GM19099 (cell line): ENCODE results near the gene HADHA.

Source experiments
- POLR2A ChIP-seq: IDR thresholded peaks from 3 replicates; pipeline ENCODE4 v1.6.1; 2011; ENCODE audit warnings: low read depth; ENCODE audit not compliant: insufficient read length; ENCODE audit errors: extremely low read depth

The HADHA gene

GRCh38 chr2:26148501-26148900, 95.9 kb downstream of the HADHA start:
- no peak for TF ChIP-seq POLR2A

GRCh38 chr2:26144953-26145680, 99.3 kb downstream of the HADHA start:
- TF ChIP-seq POLR2A, result no peak

GRCh38 chr2:26144031-26144430, 100.4 kb downstream of the HADHA start:
- TF ChIP-seq POLR2A, result no peak

- TF ChIP-seq POLR2A, result no peak
Measured at GRCh38 chr2:26141145-26141769, 103.2 kb downstream of the HADHA start.
